H9 (cell line): ENCODE data around the gene OR2D2. TPM values are rescaled to one million over a fixed set of nuclear protein-coding genes. Genes with fewer than 3 reads are reported as not detected.

Experiments
- DNase-seq: peaks from one replicate; pipeline ENCODE4 v3.0.0-alpha.2; 2017
- H2AFZ ChIP-seq: one replicate; pipeline ENCODE4 v1.6.1; 2013; ENCODE audit warnings: mild to moderate bottlenecking, low read length, control low read depth, moderate library complexity
- H2AK5ac ChIP-seq: 2 replicates; pipeline ENCODE4 v1.6.1; 2013; ENCODE audit warnings: low read length, control low read depth, mixed read lengths; ENCODE audit not compliant: insufficient read length
- H2BK120ac ChIP-seq: one replicate; pipeline ENCODE4 v1.6.1; 2013; ENCODE audit warnings: low read depth, mild to moderate bottlenecking, low read length, control low read depth, inconsistent platforms; ENCODE audit not compliant: poor library complexity, severe bottlenecking
- H2BK12ac ChIP-seq: 2 replicates; pipeline ENCODE4 v1.6.1; 2013; ENCODE audit warnings: low read length, control low read depth, mixed read lengths, low read depth; ENCODE audit not compliant: insufficient read length
- H2BK15ac ChIP-seq: 2 replicates; pipeline ENCODE4 v1.6.1; 2013; ENCODE audit warnings: low read depth, low read length, control low read depth
- H2BK20ac ChIP-seq: one replicate; pipeline ENCODE4 v1.6.1; 2013; ENCODE audit warnings: low read depth, mild to moderate bottlenecking, low read length, control low read depth, inconsistent platforms; ENCODE audit not compliant: poor library complexity, severe bottlenecking
- H2BK5ac ChIP-seq: 2 replicates; pipeline ENCODE4 v1.6.1; 2013; ENCODE audit warnings: low read length, control low read depth, mixed read lengths; ENCODE audit not compliant: insufficient read length
- H3K14ac ChIP-seq: 2 replicates; pipeline ENCODE4 v1.6.1; 2013; ENCODE audit warnings: low read length, control low read depth; ENCODE audit not compliant: insufficient read depth
- H3K18ac ChIP-seq: 2 replicates; pipeline ENCODE4 v1.6.1; 2013; ENCODE audit warnings: low read depth, mild to moderate bottlenecking, mixed read lengths, low read length, control low read depth; ENCODE audit not compliant: insufficient read length
- H3K23ac ChIP-seq: 2 replicates; pipeline ENCODE4 v1.6.1; 2013; ENCODE audit warnings: low read length, control low read depth, mixed read lengths, low read depth; ENCODE audit not compliant: insufficient read length
- H3K23me2 ChIP-seq: 2 replicates; pipeline ENCODE4 v1.6.1; 2013; ENCODE audit warnings: low read depth, mild to moderate bottlenecking, mixed read lengths, low read length, control low read depth; ENCODE audit not compliant: insufficient read length, poor library complexity, severe bottlenecking
- H3K27ac ChIP-seq: 2 replicates; pipeline ENCODE4 v1.5.1; 2013; ENCODE audit warnings: low read length, control low read depth, mixed read lengths, low read depth; ENCODE audit not compliant: insufficient read length
- H3K27me3 ChIP-seq: 2 replicates; pipeline ENCODE4 v1.6.1; 2013; ENCODE audit warnings: low read length, control low read depth, inconsistent platforms; ENCODE audit not compliant: insufficient read depth
- H3K4ac ChIP-seq: 2 replicates; pipeline ENCODE4 v1.6.1; 2013; ENCODE audit warnings: low read depth, mild to moderate bottlenecking, control low read depth, inconsistent platforms, low read length, moderate library complexity
- H3K4me1 ChIP-seq: 2 replicates; pipeline ENCODE4 v1.6.1; 2013; ENCODE audit warnings: low read length, control low read depth, inconsistent platforms; ENCODE audit not compliant: insufficient read depth
- H3K4me2 ChIP-seq: 2 replicates; pipeline ENCODE4 v1.6.1; 2013; ENCODE audit warnings: low read length, control low read depth, mixed read lengths; ENCODE audit not compliant: insufficient read length, insufficient read depth
- H3K56ac ChIP-seq: 2 replicates; pipeline ENCODE4 v1.6.1; 2013; ENCODE audit warnings: low read depth, mild to moderate bottlenecking, mixed read lengths, low read length, control low read depth; ENCODE audit not compliant: insufficient read length
- H3K79me1 ChIP-seq: 2 replicates; pipeline ENCODE4 v1.6.1; 2013; ENCODE audit warnings: low read depth, mild to moderate bottlenecking, moderate library complexity, low read length, control low read depth, inconsistent platforms; ENCODE audit not compliant: insufficient read depth, poor library complexity, severe bottlenecking
- H3K79me2 ChIP-seq: 2 replicates; pipeline ENCODE4 v1.6.1; 2013; ENCODE audit warnings: low read length, control low read depth, inconsistent platforms; ENCODE audit not compliant: insufficient read depth
- H3K9ac ChIP-seq: 2 replicates; pipeline ENCODE4 v1.6.1; 2013; ENCODE audit warnings: low read length, control low read depth, mixed read lengths; ENCODE audit not compliant: insufficient read length; ENCODE audit errors: extremely low read depth
- H3K9me3 ChIP-seq: one replicate; pipeline ENCODE4 v1.6.1; 2013; ENCODE audit warnings: low read depth, low read length, inconsistent platforms; ENCODE audit not compliant: control insufficient read depth
- H3T11ph ChIP-seq: one replicate; pipeline ENCODE4 v1.6.1; 2013; ENCODE audit warnings: mild to moderate bottlenecking, low read length, control low read depth, inconsistent platforms
- H4K20me1 ChIP-seq: one replicate; pipeline ENCODE4 v1.6.1; 2013; ENCODE audit not compliant: control insufficient read depth, insufficient read length, insufficient read depth
- H4K5ac ChIP-seq: 2 replicates; pipeline ENCODE4 v1.6.1; 2013; ENCODE audit warnings: low read depth, mild to moderate bottlenecking, mixed read lengths, low read length, control low read depth; ENCODE audit not compliant: insufficient read length
- H4K8ac ChIP-seq: replicated peaks from 2 replicates; pipeline ENCODE4 v1.6.1; 2013; ENCODE audit warnings: low read length, control low read depth, mixed read lengths, low read depth; ENCODE audit not compliant: insufficient read length
- H4K91ac ChIP-seq: 2 replicates; pipeline ENCODE4 v1.6.1; 2013; ENCODE audit warnings: low read depth, mild to moderate bottlenecking, moderate library complexity, mixed read lengths, low read length, control low read depth; ENCODE audit not compliant: insufficient read length
- H3K27ac Mint-ChIP-seq, 3 experiments: 2 replicates in 2 of 3; 3 replicates in 1 of 3; pipeline ENCODE4 v1.8.0; 2020 to 2021; ENCODE audit warnings: mixed read lengths in 3 of 3, mild to moderate bottlenecking in 1 of 3, moderate library complexity in 1 of 3
- H3K27me3 Mint-ChIP-seq: 2 replicates; pipeline ENCODE4 v1.8.0; 2021; ENCODE audit warnings: low read depth, mild to moderate bottlenecking, moderate library complexity, mixed read lengths
- H3K36me3 Mint-ChIP-seq, 3 experiments: 2 replicates in 2 of 3; 3 replicates in 1 of 3; pipeline ENCODE4 v1.8.0; 2020 to 2021; ENCODE audit warnings: low read depth in 3 of 3, mixed read lengths in 3 of 3; ENCODE audit not compliant: insufficient read depth in 1 of 3
- H3K4me1 Mint-ChIP-seq, 2 experiments: 2 replicates each; pipeline ENCODE4 v1.8.0; 2020; ENCODE audit warnings: mixed read lengths in 2 of 2
- H3K4me3 Mint-ChIP-seq, 2 experiments: 2 replicates in 1 of 2; 3 replicates in 1 of 2; pipeline ENCODE4 v1.8.0; 2020 to 2021; ENCODE audit warnings: mild to moderate bottlenecking in 2 of 2, mixed read lengths in 2 of 2, moderate library complexity in 1 of 2
- H3K9me3 Mint-ChIP-seq, 2 experiments: 2 replicates in 1 of 2; 3 replicates in 1 of 2; pipeline ENCODE4 v1.8.0; 2020; ENCODE audit warnings: mild to moderate bottlenecking in 2 of 2, mixed read lengths in 2 of 2, moderate library complexity in 1 of 2
- WGBS: extraction: QIAGEN DNeasy Blood & Tissue Kit; methylation state at CpG from one replicate; pipeline ENCODE4 v1.1.7; 2013; ENCODE audit warnings: missing lambda C conversion rate, low lambda C conversion rate, mixed read lengths; ENCODE audit not compliant: insufficient read length; ENCODE audit errors: extremely low coverage; 5-methylcytosine and 5-hydroxymethylcytosine counted together
- total RNA-seq: library from RNA; stranded (reverse); gene quantifications from 2 replicates; pipeline ENCODE4 v1.2.1, GENCODE V29; 2021
- TF ChIP-seq, protein P1 (sequence below): fragments of 200-600 bp; sonication (generic); conservative IDR thresholded peaks from 3 replicates; pipeline ENCODE4 v1.8.0; 2021; ENCODE audit warnings: antibody characterized with exemption, mild to moderate bottlenecking

Gene OR2D2
- total RNA-seq, 1 experiment from 2014 or later = 0.26 TPM

DNA sequence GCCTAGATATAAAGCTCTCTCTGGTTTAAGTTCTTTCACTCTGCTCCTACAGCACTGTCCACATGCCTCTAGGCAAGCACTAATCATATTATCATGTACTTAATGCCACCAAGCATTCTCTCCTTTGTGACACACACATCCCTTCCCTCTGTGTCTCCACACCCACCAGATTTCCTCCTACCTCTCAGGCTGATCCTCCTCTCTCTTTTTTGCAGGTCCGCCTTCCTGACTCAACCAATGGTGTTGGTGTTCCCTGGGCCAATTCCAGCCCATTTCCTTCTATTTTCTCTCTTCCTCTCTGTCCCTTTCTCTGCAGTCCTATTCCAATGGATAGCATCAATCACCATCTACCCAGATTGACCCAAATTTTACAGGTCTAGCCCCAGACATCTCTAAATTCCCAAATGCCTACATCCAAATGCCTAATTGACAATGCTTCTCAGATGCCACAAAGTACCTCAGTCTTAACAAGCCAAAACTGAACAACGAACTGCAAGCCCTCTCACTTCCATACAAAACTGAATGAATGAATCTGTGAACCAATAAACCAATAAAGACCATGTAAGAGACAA, 33.4 kb upstream of the OR2D2 start:
- Histone ChIP-seq H3K4ac (no peak overlapping the region), H3K9ac (peak overlapping the region; percentile 50), H3K18ac (peak overlapping the region; percentile 88), H2AFZ (peak overlapping the region; percentile 80), H3K23ac (no peak overlapping the region), H2BK20ac (no peak overlapping the region), H4K20me1 (no peaks in the 10 kb centered on the region), H3K4me2 (peak overlapping the region; percentile 100), H3K14ac (no peak overlapping the region), H4K91ac (no peak overlapping the region), H4K5ac (peak overlapping the region; percentile 85), H4K8ac (no peak overlapping the region), H3K79me2 (peaks cover 1% of the 10 kb centered on the region; the same call in 1 of the 2 replicates), H2AK5ac (no peak overlapping the region), H3K56ac (no peak overlapping the region), H2BK12ac (no peak overlapping the region), H3K79me1 (no peaks in the 10 kb centered on the region), H3K23me2 (peaks cover 7% of the 10 kb centered on the region), H3K27ac (peak overlapping the region; percentile 53), H3T11ph (peak overlapping the region; percentile 24), H3K9me3 (no peaks in the 10 kb centered on the region), H2BK120ac (no peak overlapping the region), H2BK5ac (no peak overlapping the region), H3K4me1 (no peaks in the 10 kb centered on the region; the same call in 1 of the 2 replicates), H2BK15ac (no peak overlapping the region), H3K27me3 (no peaks in the 10 kb centered on the region)
- peak; percentile 52 for DNase-seq
- Mint-ChIP-seq H3K27me3 (no peaks in the 10 kb centered on the region), H3K27ac (peak overlapping the region; percentile 3 to 92 (median 79)), H3K4me1 (peaks cover 22 to 23% of the 10 kb centered on the region in 2 experiments), H3K36me3 (peaks cover 5 to 12% (median 10%) of the 10 kb centered on the region in 3 experiments; a peak in 5 of 7 replicates), H3K9me3 (no peaks in the 10 kb centered on the region), H3K4me3 (peak overlapping the region; percentile 96 to 97)
- WGBS = no CpG with 5 or more reads among the region's 2 CpGs
- TF ChIP-seq, protein P1, sequence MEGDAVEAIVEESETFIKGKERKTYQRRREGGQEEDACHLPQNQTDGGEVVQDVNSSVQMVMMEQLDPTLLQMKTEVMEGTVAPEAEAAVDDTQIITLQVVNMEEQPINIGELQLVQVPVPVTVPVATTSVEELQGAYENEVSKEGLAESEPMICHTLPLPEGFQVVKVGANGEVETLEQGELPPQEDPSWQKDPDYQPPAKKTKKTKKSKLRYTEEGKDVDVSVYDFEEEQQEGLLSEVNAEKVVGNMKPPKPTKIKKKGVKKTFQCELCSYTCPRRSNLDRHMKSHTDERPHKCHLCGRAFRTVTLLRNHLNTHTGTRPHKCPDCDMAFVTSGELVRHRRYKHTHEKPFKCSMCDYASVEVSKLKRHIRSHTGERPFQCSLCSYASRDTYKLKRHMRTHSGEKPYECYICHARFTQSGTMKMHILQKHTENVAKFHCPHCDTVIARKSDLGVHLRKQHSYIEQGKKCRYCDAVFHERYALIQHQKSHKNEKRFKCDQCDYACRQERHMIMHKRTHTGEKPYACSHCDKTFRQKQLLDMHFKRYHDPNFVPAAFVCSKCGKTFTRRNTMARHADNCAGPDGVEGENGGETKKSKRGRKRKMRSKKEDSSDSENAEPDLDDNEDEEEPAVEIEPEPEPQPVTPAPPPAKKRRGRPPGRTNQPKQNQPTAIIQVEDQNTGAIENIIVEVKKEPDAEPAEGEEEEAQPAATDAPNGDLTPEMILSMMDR = no peak
